AG09309 (cell line): Measurements from ENCODE around the gene CALN1.
"Not testable (repeated sequence)": the region's sequence is repeated elsewhere in the genome, so short reads cannot be mapped to it uniquely, and the experiment has no call there.

Experiments used
- DNase-seq: peaks from one replicate; pipeline ENCODE4 v3.0.0-alpha.2; 2010; ENCODE audit warnings: low read depth
- H3K4me3 ChIP-seq: 2 replicates; pipeline ENCODE4 v1.5.1; 2011; ENCODE audit warnings: mild to moderate bottlenecking, low read depth, low read length, moderate library complexity; ENCODE audit not compliant: control insufficient read depth
- CTCF ChIP-seq: IDR thresholded peaks from 2 replicates; pipeline ENCODE4 v1.5.1; 2011; ENCODE audit warnings: mild to moderate bottlenecking, low read depth, low read length, inconsistent platforms; ENCODE audit not compliant: insufficient read depth, control insufficient read depth; ENCODE audit errors: missing control alignments

CALN1 gene

GRCh38 chr7:72412121-72412618 lies at the start of gene CALN1:
CALN1 (minus strand) TSS chr7:72412338.
- not testable (repeated sequence) for H3K4me3 ChIP-seq, DNase-seq

GRCh38 chr7:72453471-72453870 lies 41.3 kb upstream of the CALN1 start:
- no peak overlapping the region for H3K4me3 ChIP-seq
- no peak for DNase-seq
- TF ChIP-seq CTCF = no peak

- no peak for DNase-seq
- no peak overlapping the region for H3K4me3 ChIP-seq
- no peak for TF ChIP-seq CTCF
These were observed 35.5 kb upstream of the CALN1 start for GRCh38 chr7:72447465-72448204.

- no peak for TF ChIP-seq CTCF
- DNase-seq = no peak
- H3K4me3 ChIP-seq = no peak overlapping the region
These were observed 34.7 kb upstream of the CALN1 start for GRCh38 chr7:72446591-72447462.

GRCh38 chr7:72446131-72446530 lies 34.0 kb upstream of the CALN1 start:
- H3K4me3 ChIP-seq = no peak overlapping the region
- TF ChIP-seq CTCF = no peak
- DNase-seq = no peak

GRCh38 chr7:72445580-72445979 lies 33.4 kb upstream of the CALN1 start:
- H3K4me3 ChIP-seq = no peak overlapping the region
- TF ChIP-seq CTCF = no peak
- DNase-seq = no peak

- H3K4me3 ChIP-seq = no peak overlapping the region
- no peak for TF ChIP-seq CTCF
- no peak for DNase-seq
These were observed 32.9 kb upstream of the CALN1 start for GRCh38 chr7:72445075-72445474.
